ENCODE measurements around the gene CHST14. TPM values are rescaled to one million over a fixed set of nuclear protein-coding genes. Genes with fewer than 3 reads are reported as not detected.

The CHST14 gene
- total RNA-seq, 1 donor from 2014 or later: 7.5 TPM

DNA sequence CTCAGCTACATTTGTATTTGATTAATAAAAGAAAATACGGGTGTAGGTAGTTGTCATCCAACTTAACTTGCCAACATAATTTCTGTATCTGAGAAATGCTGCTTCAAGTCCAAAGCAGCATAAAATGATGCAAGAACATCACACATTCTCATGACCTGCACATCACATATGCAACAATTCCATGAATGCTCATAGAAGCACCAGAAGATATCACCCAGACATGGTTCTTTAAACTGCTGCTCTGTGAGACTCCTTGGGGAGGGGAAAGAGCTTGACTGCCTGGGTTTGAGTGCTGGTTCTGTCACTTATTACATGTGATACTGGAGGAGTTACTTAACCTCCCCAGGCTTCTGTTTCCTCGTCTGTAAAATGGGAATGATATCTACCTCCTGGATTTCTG, 39.4 kb downstream of the CHST14 start:
- ATAC-seq (ENCODE audit: poor library complexity) (no peak), DNase-seq (no peak)
- intact Hi-C loops (cut with DNase I): loop anchor here (10.0 kb wide), 1 partner anchor 85 kb away; the partner anchor contains the start of gene KNL1

DNA sequence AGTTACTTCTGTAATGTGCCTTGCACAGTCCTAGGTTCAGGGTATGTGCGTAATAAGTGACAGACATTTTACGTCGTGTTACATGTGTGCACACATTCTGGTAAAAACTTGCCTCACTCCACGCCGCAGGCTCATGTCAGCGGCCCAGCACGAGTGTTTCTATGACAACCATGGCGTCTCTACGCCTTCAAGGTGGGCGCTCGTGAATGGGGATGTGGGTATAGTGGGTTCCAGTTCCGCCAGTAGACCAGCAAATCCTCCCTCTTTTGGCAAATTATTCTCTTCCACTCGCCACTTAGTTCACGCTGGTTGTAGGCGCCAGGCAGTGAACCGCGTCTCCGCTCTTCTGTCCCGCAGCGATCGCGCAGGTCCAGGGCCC, 40.3 kb downstream of the CHST14 start:
- intact Hi-C loops (cut with DNase I): loop anchor here (10.0 kb wide), 1 partner anchor 84 kb away; the partner anchor contains the start of gene KNL1
- ATAC-seq (ENCODE audit: poor library complexity) (peak; percentile 7), DNase-seq (no peak)

DNA sequence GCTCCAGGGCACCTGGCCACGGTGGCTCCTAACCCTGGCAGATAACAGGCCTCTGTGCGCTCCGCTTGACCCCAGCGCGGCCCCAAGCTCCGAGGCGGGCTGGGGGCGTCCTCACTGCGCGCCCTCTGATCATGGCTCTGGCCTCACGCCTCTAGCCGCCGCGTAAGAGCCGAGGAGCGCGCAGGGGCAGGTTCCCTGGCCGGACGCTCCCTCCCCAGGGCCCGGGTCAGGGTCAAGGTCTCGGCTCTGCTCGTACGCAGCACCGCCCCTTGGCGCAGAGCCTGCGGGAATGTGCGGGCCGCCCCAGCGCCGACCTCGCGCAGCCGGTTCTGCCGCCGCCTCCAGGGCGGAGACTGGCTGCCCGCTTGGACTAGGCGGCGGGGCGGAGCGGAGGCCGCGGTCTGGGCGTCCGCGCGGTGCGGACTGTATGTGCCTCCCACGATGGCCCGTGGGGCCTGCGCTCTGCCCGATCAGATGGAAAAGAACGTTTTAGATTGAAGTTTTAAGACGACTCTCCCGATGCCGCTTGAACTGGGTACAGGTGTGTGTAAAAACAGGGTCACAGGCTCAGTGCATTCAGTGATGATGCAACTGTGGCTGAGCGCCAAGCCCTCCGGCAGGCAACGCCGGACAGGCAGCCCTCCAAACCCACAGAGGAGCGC, 40.8 kb downstream of the CHST14 start:
- ATAC-seq (ENCODE audit: poor library complexity): peak; percentile 95
- intact Hi-C loops (cut with DNase I): loop anchor here (10.0 kb wide), 1 partner anchor 83 kb away; the partner anchor contains the start of gene KNL1
- peak; percentile 92 for DNase-seq

DNA sequence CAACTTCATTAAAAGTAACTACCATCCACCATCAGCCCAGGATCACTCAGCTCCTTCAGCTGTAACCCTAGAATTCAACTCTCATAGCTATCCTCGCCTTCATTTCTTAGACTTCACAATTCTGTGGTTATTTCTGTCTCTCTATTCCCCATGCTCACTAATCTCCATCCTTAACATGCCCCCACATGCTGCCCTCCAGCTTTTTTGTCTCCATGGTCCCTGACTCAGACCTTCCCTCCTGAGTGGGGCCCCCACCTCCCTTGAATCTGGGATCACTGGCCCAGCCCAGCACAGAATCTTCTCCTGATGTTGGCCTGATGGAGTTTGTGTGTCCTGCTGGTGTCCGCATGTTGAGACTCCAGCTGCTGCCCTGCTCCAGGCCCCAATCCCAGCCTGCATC, 41.7 kb downstream of the CHST14 start:
- no peak for ATAC-seq (ENCODE audit: poor library complexity)
- intact Hi-C loops (cut with DNase I): loop anchor here (10.0 kb wide), 1 partner anchor 82 kb away; the partner anchor contains the start of gene KNL1
- DNase-seq: no peak

DNA sequence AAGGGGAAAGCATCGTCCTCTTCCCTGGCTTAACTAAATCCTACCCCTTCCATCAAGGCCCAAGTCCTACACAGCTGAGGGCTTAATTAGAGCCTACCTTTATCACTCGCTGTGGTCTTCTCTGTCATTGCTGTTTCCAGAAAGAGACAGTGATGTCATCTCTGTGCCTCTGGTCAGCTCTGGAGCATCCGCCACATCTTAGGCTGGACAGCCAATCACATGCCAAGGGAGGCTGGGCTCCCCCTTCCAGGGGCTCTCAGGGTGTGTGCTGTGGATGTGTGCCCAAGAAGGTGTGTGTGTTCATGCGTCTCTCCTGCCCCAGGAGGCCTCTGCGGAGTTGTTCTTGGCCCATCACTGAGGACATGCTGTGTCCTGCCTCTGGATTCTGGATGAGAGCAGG, 42.8 kb downstream of the CHST14 start:
- intact Hi-C loops (cut with DNase I): loop anchor here (10.0 kb wide), 1 partner anchor 81 kb away; the partner anchor contains the start of gene KNL1
- no peak for DNase-seq
- ATAC-seq (ENCODE audit: poor library complexity): no peak

DNA sequence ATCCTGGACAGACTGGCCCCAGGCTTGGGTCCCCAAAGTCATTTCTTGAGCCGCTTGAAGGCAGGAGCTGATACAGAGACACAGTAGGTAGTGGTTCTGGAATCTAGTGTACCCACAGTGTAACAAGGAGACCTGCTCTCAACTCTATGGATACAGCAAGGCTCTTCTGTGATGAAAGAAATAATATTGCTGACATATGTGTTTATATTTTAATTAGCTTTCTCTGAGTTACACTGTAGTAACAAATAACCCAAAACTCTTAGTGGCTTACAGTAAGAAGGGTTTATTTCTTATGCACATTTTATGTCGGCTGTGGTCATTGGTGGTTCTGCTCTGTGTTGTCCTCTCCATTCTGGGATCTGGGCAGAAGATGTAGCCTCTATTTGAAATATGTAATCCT, 45.5 kb downstream of the CHST14 start:
- no peak for ATAC-seq (ENCODE audit: poor library complexity)
- intact Hi-C loops (cut with DNase I): loop anchor here (10.0 kb wide), 1 partner anchor 78 kb away; the partner anchor contains the start of gene KNL1
- no peak for DNase-seq

Other genes starting within 250 kb of the CHST14 start
- 9.7 TPM for gene PAK6, start 231.9 kb upstream of the CHST14 start, total RNA-seq
- 0.65 TPM for gene ANKRD63, start 187.9 kb upstream of the CHST14 start, total RNA-seq
- gene PLCB2, start 163.0 kb upstream of the CHST14 start, total RNA-seq: 7.7 TPM
- gene INAFM2, start 147.3 kb upstream of the CHST14 start, total RNA-seq: 56.2 TPM
- 155 TPM for gene CCDC9B, start 130.0 kb upstream of the CHST14 start, total RNA-seq
- not detected for gene PHGR1, start 120.0 kb upstream of the CHST14 start, total RNA-seq
- gene DISP2, start 112.8 kb upstream of the CHST14 start, total RNA-seq: 5.9 TPM
- gene KNSTRN, start 88.3 kb upstream of the CHST14 start, total RNA-seq: 7.9 TPM
- gene IVD, start 65.2 kb upstream of the CHST14 start, total RNA-seq: 90.8 TPM
- 16.2 TPM for gene BAHD1, start 30.0 kb upstream of the CHST14 start, total RNA-seq
- 16.5 TPM for gene CCDC32, start 94.1 kb downstream of the CHST14 start, total RNA-seq
- gene RPUSD2, start 98.3 kb downstream of the CHST14 start, total RNA-seq: 10.1 TPM
- 0.51 TPM for gene KNL1, start 123.3 kb downstream of the CHST14 start, total RNA-seq
- gene RAD51, start 224.2 kb downstream of the CHST14 start, total RNA-seq: 0.43 TPM

Data from Right ventricle myocardium superior (tissue), 1 donor.